ENCODE results near the gene OR13H1. TPM values are rescaled to one million over a fixed set of nuclear protein-coding genes. Genes with fewer than 3 reads are reported as not detected.

Gene OR13H1
- polyA plus RNA-seq, 1 experiment, result not detected

- POLR2A ChIA-PET, result no interaction called here
- no peaks in the 10 kb centered on the region for H3K27me3 ChIP-seq (ENCODE audit: control insufficient read depth, insufficient read depth, low read length)
- no peaks in the 10 kb centered on the region for H3K36me3 ChIP-seq (ENCODE audit: control insufficient read depth, insufficient read depth, low read length)
- DNase-seq (ENCODE audit: low read depth), result no peak
- TF ChIP-seq CTCF (IDR thresholded peaks at IDR 0.05; ENCODE audit: insufficient read depth, low read depth, low read length), result no peak
- CTCF ChIA-PET, result no interaction called here
- H3K4me3 ChIP-seq (ENCODE audit: low read depth, low read length), result no peak overlapping the region
Observed at GRCh38 chrX:131558562-131558961, 14.7 kb downstream of the OR13H1 start.

- no peak for DNase-seq (ENCODE audit: low read depth)
- H3K27me3 ChIP-seq (ENCODE audit: control insufficient read depth, insufficient read depth, low read length), result no peaks in the 10 kb centered on the region
- H3K4me3 ChIP-seq (ENCODE audit: low read depth, low read length), result no peak overlapping the region
- ChIA-PET CTCF (no interaction called here), POLR2A (no interaction called here)
- no peak for TF ChIP-seq CTCF (IDR thresholded peaks at IDR 0.05; ENCODE audit: insufficient read depth, low read depth, low read length)
- no peaks in the 10 kb centered on the region for H3K36me3 ChIP-seq (ENCODE audit: control insufficient read depth, insufficient read depth, low read length)
Observed at GRCh38 chrX:131564553-131565229, 20.8 kb downstream of the OR13H1 start.

- Histone ChIP-seq H3K4me3 (ENCODE audit: low read depth, low read length) (no peak overlapping the region), H3K36me3 (ENCODE audit: control insufficient read depth, insufficient read depth, low read length) (no peaks in the 10 kb centered on the region), H3K27me3 (ENCODE audit: control insufficient read depth, insufficient read depth, low read length) (no peaks in the 10 kb centered on the region)
- DNase-seq (ENCODE audit: low read depth), result no peak
- CTCF ChIA-PET, result no interaction called here
- no peak for TF ChIP-seq CTCF (IDR thresholded peaks at IDR 0.05; ENCODE audit: insufficient read depth, low read depth, low read length)
- POLR2A ChIA-PET, result no interaction called here
Observed at GRCh38 chrX:131565909-131566308, 22.0 kb downstream of the OR13H1 start.

- Histone ChIP-seq H3K36me3 (ENCODE audit: control insufficient read depth, insufficient read depth, low read length) (no peaks in the 10 kb centered on the region), H3K27me3 (ENCODE audit: control insufficient read depth, insufficient read depth, low read length) (no peaks in the 10 kb centered on the region), H3K4me3 (ENCODE audit: low read depth, low read length) (no peak overlapping the region)
- no peak for DNase-seq (ENCODE audit: low read depth)
- ChIA-PET CTCF (no interaction called here), POLR2A (no interaction called here)
- TF ChIP-seq CTCF (IDR thresholded peaks at IDR 0.05; ENCODE audit: insufficient read depth, low read depth, low read length), result no peak
Observed at GRCh38 chrX:131571348-131571747, 27.5 kb downstream of the OR13H1 start.

GRCh38 chrX:131572372-131573014 is 28.6 kb downstream of the OR13H1 start:
- Histone ChIP-seq H3K27me3 (ENCODE audit: control insufficient read depth, insufficient read depth, low read length) (no peaks in the 10 kb centered on the region), H3K4me3 (ENCODE audit: low read depth, low read length) (no peak overlapping the region), H3K36me3 (ENCODE audit: control insufficient read depth, insufficient read depth, low read length) (no peaks in the 10 kb centered on the region)
- no peak for DNase-seq (ENCODE audit: low read depth)
- TF ChIP-seq CTCF (IDR thresholded peaks at IDR 0.05; ENCODE audit: insufficient read depth, low read depth, low read length), result no peak
- CTCF ChIA-PET, result no interaction called here
- POLR2A ChIA-PET, result no interaction called here
